Effector memory CD8-positive, alpha-beta T cell (primary cell): Measurements from ENCODE around the gene CACNB2.

ENCODE experiments used
- ATAC-seq: fragments of 150-1000 bp; cut with Tn5 transposase; replicated peaks from 2 replicates; pipeline ENCODE4 v1.10.0; 2021; ENCODE audit warnings: mild to moderate bottlenecking, moderate library complexity
- DNase-seq, 3 experiments: peaks; one replicate each; pipeline ENCODE4 v3.0.0; 2021
- H3K27ac Mint-ChIP-seq, 2 donors: one replicate each; pipeline ENCODE4 v1.8.0; 2022; ENCODE audit warnings: mild to moderate bottlenecking in 2 of 2, mixed read lengths in 2 of 2, moderate library complexity in 2 of 2
- H3K27me3 Mint-ChIP-seq, 2 donors: one replicate each; pipeline ENCODE4 v1.8.0; 2022; ENCODE audit warnings: mixed read lengths in 2 of 2
- H3K36me3 Mint-ChIP-seq: one replicate; pipeline ENCODE4 v1.8.0; 2022; ENCODE audit warnings: mild to moderate bottlenecking, moderate library complexity, mixed read lengths; ENCODE audit not compliant: insufficient read depth
- H3K4me1 Mint-ChIP-seq, 2 donors: one replicate each; pipeline ENCODE4 v1.8.0; 2022; ENCODE audit warnings: low read depth in 2 of 2, mixed read lengths in 2 of 2
- H3K4me3 Mint-ChIP-seq, 2 donors: one replicate each; pipeline ENCODE4 v1.8.0; 2022; ENCODE audit warnings: mild to moderate bottlenecking in 2 of 2, mixed read lengths in 2 of 2, moderate library complexity in 2 of 2
- H3K9me3 Mint-ChIP-seq, 2 donors: one replicate each; pipeline ENCODE4 v1.8.0; 2022; ENCODE audit warnings: mixed read lengths in 2 of 2

CACNB2 gene

GRCh38 chr10:18308600-18308999 lies 168.4 kb downstream of the CACNB2 start:
- no peak for DNase-seq
- Mint-ChIP-seq H3K4me3 (no peak overlapping the region), H3K27ac (no peak overlapping the region), H3K4me1 (no peaks in the 10 kb centered on the region), H3K27me3 (no peaks in the 10 kb centered on the region), H3K9me3 (peaks cover 0 to 3% of the 10 kb centered on the region in 2 donors), H3K36me3 (no peaks in the 10 kb centered on the region)
- ATAC-seq, result no peak

GRCh38 chr10:18310761-18311160 lies 170.5 kb downstream of the CACNB2 start:
- Mint-ChIP-seq H3K9me3 (peaks cover 0 to 3% of the 10 kb centered on the region in 2 donors), H3K36me3 (no peaks in the 10 kb centered on the region), H3K27ac (no peak overlapping the region), H3K4me3 (no peak overlapping the region), H3K4me1 (no peaks in the 10 kb centered on the region), H3K27me3 (no peaks in the 10 kb centered on the region)
- no peak for ATAC-seq
- no peak for DNase-seq

- H3K9me3 Mint-ChIP-seq, result no peaks in the 10 kb centered on the region
- ATAC-seq, result no peak
- no peaks in the 10 kb centered on the region for H3K36me3 Mint-ChIP-seq
- no peaks in the 10 kb centered on the region for H3K4me1 Mint-ChIP-seq
- DNase-seq, result no peak
- no peak overlapping the region for H3K27ac Mint-ChIP-seq
- H3K27me3 Mint-ChIP-seq, result no peaks in the 10 kb centered on the region
- H3K4me3 Mint-ChIP-seq, result no peak overlapping the region
These were observed 172.3 kb downstream of the CACNB2 start for GRCh38 chr10:18312374-18313139.

- no peaks in the 10 kb centered on the region for H3K9me3 Mint-ChIP-seq
- DNase-seq (no peak), ATAC-seq (no peak)
- H3K27me3 Mint-ChIP-seq, result no peaks in the 10 kb centered on the region
- no peak overlapping the region for H3K4me3 Mint-ChIP-seq
- H3K4me1 Mint-ChIP-seq, result no peaks in the 10 kb centered on the region
- H3K36me3 Mint-ChIP-seq, result no peaks in the 10 kb centered on the region
- H3K27ac Mint-ChIP-seq, result no peak overlapping the region
These were observed 172.9 kb downstream of the CACNB2 start for GRCh38 chr10:18313140-18313530.

GRCh38 chr10:18313626-18314025 lies 173.4 kb downstream of the CACNB2 start:
- Mint-ChIP-seq H3K36me3 (no peaks in the 10 kb centered on the region), H3K27me3 (no peaks in the 10 kb centered on the region), H3K4me1 (no peaks in the 10 kb centered on the region), H3K27ac (no peak overlapping the region), H3K4me3 (no peak overlapping the region), H3K9me3 (no peaks in the 10 kb centered on the region)
- no peak for ATAC-seq
- DNase-seq, result no peak

- no peaks in the 10 kb centered on the region for H3K4me1 Mint-ChIP-seq
- peaks cover 0 to 3% of the 10 kb centered on the region in 2 donors for H3K9me3 Mint-ChIP-seq
- no peaks in the 10 kb centered on the region for H3K27me3 Mint-ChIP-seq
- ATAC-seq, result no peak
- no peak overlapping the region for H3K27ac Mint-ChIP-seq
- H3K4me3 Mint-ChIP-seq, result no peak overlapping the region
- no peaks in the 10 kb centered on the region for H3K36me3 Mint-ChIP-seq
- DNase-seq, result no peak
These were observed 179.4 kb downstream of the CACNB2 start for GRCh38 chr10:18319628-18320027.

- Mint-ChIP-seq H3K36me3 (no peaks in the 10 kb centered on the region), H3K27ac (no peak overlapping the region), H3K27me3 (no peaks in the 10 kb centered on the region), H3K4me3 (no peak overlapping the region), H3K4me1 (no peaks in the 10 kb centered on the region), H3K9me3 (peaks cover 0 to 3% of the 10 kb centered on the region in 2 donors)
- ATAC-seq (no peak), DNase-seq (no peak)
These were observed 181.1 kb downstream of the CACNB2 start for GRCh38 chr10:18321371-18321770.

GRCh38 chr10:18323916-18324315 lies 183.7 kb downstream of the CACNB2 start:
- H3K27ac Mint-ChIP-seq, result no peak overlapping the region
- peaks cover 0 to 3% of the 10 kb centered on the region in 2 donors for H3K9me3 Mint-ChIP-seq
- H3K36me3 Mint-ChIP-seq, result no peaks in the 10 kb centered on the region
- no peak for DNase-seq
- no peak overlapping the region for H3K4me3 Mint-ChIP-seq
- ATAC-seq, result no peak
- no peaks in the 10 kb centered on the region for H3K4me1 Mint-ChIP-seq
- H3K27me3 Mint-ChIP-seq, result no peaks in the 10 kb centered on the region

GRCh38 chr10:18325410-18325809 lies 185.2 kb downstream of the CACNB2 start:
- no peak for DNase-seq
- no peak overlapping the region for H3K4me3 Mint-ChIP-seq
- no peak overlapping the region for H3K27ac Mint-ChIP-seq
- H3K27me3 Mint-ChIP-seq, result no peaks in the 10 kb centered on the region
- no peaks in the 10 kb centered on the region for H3K36me3 Mint-ChIP-seq
- no peaks in the 10 kb centered on the region for H3K9me3 Mint-ChIP-seq
- no peaks in the 10 kb centered on the region for H3K4me1 Mint-ChIP-seq
- no peak for ATAC-seq

- Mint-ChIP-seq H3K36me3 (no peaks in the 10 kb centered on the region), H3K4me1 (no peaks in the 10 kb centered on the region), H3K27me3 (no peaks in the 10 kb centered on the region), H3K27ac (no peak overlapping the region), H3K9me3 (no peaks in the 10 kb centered on the region), H3K4me3 (no peak overlapping the region)
- ATAC-seq (no peak), DNase-seq (no peak)
These were observed 185.8 kb downstream of the CACNB2 start for GRCh38 chr10:18325889-18326531.

GRCh38 chr10:18328941-18329340 lies 188.7 kb downstream of the CACNB2 start:
- no peaks in the 10 kb centered on the region for H3K36me3 Mint-ChIP-seq
- peaks cover 0 to 4% of the 10 kb centered on the region in 2 donors for H3K27me3 Mint-ChIP-seq
- H3K4me3 Mint-ChIP-seq, result no peak overlapping the region
- no peak overlapping the region for H3K27ac Mint-ChIP-seq
- DNase-seq (no peak), ATAC-seq (no peak)
- no peaks in the 10 kb centered on the region for H3K4me1 Mint-ChIP-seq
- H3K9me3 Mint-ChIP-seq, result peaks cover 0 to 5% of the 10 kb centered on the region in 2 donors

GRCh38 chr10:18332048-18332447 lies 191.8 kb downstream of the CACNB2 start:
- Mint-ChIP-seq H3K27ac (no peak overlapping the region), H3K9me3 (peaks cover 0 to 5% of the 10 kb centered on the region in 2 donors), H3K27me3 (peaks cover 0 to 4% of the 10 kb centered on the region in 2 donors), H3K4me3 (no peak overlapping the region), H3K4me1 (no peaks in the 10 kb centered on the region), H3K36me3 (no peaks in the 10 kb centered on the region)
- no peak for DNase-seq
- ATAC-seq, result no peak

- Mint-ChIP-seq H3K4me1 (no peaks in the 10 kb centered on the region), H3K36me3 (no peaks in the 10 kb centered on the region), H3K4me3 (no peak overlapping the region), H3K27me3 (peaks cover 0 to 4% of the 10 kb centered on the region in 2 donors), H3K9me3 (peaks cover 0 to 6% of the 10 kb centered on the region in 2 donors), H3K27ac (no peak overlapping the region)
- ATAC-seq (no peak), DNase-seq (no peak)
These were observed 192.3 kb downstream of the CACNB2 start for GRCh38 chr10:18332484-18332883.

GRCh38 chr10:18333621-18334020 lies 193.4 kb downstream of the CACNB2 start:
- Mint-ChIP-seq H3K4me3 (no peak overlapping the region), H3K9me3 (peaks cover 0 to 6% of the 10 kb centered on the region in 2 donors), H3K4me1 (no peaks in the 10 kb centered on the region), H3K36me3 (no peaks in the 10 kb centered on the region), H3K27ac (no peak overlapping the region), H3K27me3 (peaks cover 0 to 4% of the 10 kb centered on the region in 2 donors)
- DNase-seq (no peak), ATAC-seq (no peak)
